ENCODE results near the gene PKN2.

GRCh38 chr1:88661188-88661587 is 22.9 kb upstream of the PKN2 start:
- TF ChIP-seq CTCF (IDR thresholded peaks at IDR 0.05) (no peak), POLR2A (IDR thresholded peaks at IDR 0.05) (no peak)

All from testis (tissue), 2 donors.